HG03469 (cell line): ENCODE data around the gene CBLC.

ENCODE experiments used
- ATAC-seq: cut with Tn5 transposase; IDR thresholded peaks from one replicate; pipeline ENCODE4 v1.9.1; 2021; ENCODE audit warnings: mild to moderate bottlenecking, moderate library complexity, moderate number of reproducible peaks; ENCODE audit not compliant: unreplicated experiment

The CBLC gene

DNA sequence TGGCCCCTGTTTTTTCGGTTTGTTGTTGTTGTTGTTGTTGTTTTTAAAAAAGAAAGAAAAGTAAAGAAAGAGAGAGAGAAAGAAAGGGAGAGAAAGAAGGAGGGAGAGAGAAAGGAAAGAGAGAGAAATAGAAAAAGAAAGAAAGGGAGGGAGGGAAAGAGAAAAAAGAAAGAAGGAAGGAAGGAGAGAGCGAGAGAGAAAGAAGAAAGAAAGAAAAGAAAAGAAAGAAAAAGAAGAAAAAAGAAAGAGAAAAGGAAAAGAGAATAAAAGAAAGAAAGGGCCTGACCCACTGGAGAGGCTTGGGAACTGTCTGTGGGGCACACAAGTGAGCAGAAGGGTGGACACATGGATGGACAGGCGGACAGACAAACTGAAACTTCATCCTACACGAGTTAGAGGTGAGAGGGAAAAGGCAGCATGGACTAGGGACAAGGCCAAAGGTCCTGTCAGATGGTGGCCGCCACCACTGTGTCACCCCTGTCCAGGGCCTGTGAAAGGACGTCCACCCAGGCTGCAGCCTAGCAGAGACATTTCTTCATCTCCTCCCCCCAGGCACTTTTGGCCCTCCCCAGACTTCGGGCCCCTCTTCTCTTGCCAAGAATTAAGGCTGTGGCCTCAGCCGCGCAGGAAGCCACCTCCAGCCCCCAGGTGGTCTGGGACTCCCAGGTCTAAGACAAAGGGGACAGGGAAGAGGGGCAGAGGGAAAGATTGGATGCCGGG lies 22.1 kb downstream of the CBLC start:
- ATAC-seq: no peak

DNA sequence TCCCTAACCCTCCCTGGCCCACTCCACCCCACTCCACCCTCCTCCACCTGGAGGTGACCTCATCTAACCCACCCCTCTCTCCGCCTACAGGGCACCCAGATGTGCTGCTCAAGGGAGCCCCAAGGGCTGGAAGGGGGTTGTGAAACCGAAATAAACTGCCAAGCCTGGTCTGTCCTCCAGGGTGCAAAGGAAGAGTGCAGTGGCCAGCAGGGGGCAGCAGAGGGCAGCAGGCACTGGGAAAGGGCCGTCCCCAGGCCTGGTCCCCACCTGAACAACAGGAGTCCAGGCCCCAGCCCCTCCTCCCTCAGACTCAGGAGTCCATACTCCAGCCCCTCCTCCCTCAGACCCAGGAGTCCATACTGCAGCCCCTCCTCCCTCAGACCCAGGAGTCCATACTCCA lies 22.8 kb downstream of the CBLC start:
- peak; percentile 69 for ATAC-seq

DNA sequence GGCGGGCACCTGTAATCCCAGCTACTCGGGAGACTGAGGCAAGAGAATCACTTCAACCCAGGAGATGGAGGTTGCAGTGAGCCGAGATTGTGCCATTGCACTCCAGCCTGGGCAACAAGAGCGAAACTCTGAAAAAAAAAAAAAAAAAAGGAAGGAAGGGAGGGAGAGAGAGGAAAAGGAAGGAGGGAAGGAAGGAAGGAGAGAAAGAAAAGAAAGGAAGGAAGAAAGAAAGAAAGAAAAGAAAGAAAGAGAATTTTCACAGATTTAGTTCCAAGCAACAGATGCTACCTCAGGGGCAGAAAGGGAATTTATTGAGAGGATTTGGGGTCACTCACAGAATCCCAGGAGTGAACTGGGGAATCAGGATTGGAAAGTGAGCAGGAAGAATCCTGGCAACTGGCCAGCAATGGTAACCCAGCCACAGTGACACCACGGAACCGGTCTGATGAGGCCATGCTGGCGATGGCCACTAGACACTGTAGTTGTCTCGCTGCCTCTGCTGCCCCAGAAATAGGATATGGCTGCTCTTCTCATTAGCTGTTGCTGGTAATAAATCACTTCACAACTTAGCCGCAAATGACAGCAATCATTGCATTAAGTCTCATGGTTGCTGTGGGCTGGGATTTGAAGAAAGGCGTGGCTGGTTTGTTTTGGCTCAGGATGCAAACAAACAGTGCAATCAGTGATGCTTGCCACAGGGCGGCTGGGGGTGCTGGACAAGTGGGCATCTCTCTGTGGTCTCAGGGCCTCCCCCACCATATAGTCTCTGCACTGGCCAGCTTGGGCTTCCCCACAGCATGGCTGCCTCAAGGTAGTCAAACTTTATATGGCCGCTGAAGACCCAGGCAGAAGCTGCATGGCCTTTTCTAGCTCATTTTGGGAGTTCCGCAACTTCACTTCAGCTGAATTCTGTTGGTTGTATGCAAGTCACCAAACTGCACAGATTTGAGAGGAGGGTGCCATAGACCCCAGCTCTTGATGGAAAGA lies 26.0 kb downstream of the CBLC start:
- no peak for ATAC-seq

DNA sequence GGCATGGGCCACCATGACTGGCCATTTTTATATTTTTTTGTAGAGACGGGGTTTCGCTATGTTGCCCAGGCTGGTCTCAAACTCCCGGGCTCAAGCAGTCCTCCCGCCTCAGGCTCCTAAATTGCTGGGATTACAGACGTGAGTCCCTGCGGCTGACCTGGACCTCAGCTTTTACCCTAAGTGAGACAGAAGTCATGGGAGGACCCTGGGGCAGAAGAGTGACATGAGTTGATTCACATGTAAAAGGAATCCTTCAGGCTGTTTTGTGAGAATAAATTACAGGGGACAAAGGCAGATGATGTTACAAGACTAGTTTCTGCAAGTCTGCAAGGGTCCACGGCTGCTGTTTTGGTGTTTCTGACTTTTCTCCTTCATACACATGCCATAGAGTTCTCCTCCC lies 28.6 kb downstream of the CBLC start:
- ATAC-seq: no peak

DNA sequence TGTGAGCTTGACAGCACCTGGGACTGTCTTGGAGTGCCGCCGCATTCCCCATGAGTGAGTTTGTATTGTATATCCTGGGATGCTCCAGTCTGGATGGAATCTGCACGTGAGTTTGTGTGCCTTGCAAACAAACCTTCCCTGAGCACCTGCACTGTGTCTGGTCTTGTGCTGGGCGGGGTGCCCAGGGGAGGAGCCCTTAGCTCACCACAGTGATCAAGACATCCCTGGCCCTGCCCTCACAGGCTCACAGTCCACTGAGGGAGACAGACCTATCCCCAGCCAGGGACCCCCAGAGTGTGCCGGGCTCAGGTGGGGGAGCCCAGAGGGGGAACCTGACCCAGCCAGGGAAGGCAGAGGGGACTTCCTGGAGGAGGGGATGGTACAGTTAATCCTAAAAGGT lies 29.5 kb downstream of the CBLC start:
- no peak for ATAC-seq

DNA sequence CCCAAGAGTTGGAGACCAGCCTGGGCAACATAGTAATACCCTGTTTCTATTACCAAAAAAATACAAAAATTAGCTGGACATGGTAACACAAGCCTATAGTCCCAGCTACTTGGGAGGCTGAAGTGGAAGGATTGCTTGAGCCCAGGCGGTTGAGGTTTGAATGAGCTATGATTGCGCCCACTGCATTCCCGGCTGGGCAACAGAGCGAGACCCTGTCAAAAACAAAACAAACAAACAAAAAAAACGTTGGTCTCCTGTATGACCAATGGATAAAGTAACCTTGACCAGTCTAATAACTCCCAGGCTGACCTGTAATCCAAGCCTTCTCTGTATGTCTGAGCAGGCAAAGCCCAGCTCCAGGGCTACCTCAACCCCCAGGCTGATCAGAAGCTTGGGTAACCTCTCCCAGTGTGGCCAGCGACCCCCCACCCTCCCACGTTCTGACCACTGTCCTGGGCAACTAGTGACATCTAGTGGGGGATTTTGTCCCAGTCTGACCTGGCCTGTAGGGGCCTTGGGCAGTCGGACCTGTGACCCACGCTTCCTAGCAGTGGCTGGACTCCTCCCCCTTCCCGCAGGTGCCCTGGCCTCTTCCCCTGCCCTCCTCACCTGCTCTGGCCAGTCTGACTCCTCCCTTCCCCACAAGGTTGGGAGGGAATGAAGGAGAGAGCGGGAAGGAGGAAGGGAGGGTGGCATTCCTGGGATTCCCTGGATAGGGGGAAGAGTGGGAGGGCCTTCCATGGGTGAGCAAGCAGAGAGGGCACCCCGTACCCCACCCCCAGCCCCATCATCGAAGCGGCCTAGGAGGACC lies 30.2 kb downstream of the CBLC start:
- ATAC-seq: no peak

DNA sequence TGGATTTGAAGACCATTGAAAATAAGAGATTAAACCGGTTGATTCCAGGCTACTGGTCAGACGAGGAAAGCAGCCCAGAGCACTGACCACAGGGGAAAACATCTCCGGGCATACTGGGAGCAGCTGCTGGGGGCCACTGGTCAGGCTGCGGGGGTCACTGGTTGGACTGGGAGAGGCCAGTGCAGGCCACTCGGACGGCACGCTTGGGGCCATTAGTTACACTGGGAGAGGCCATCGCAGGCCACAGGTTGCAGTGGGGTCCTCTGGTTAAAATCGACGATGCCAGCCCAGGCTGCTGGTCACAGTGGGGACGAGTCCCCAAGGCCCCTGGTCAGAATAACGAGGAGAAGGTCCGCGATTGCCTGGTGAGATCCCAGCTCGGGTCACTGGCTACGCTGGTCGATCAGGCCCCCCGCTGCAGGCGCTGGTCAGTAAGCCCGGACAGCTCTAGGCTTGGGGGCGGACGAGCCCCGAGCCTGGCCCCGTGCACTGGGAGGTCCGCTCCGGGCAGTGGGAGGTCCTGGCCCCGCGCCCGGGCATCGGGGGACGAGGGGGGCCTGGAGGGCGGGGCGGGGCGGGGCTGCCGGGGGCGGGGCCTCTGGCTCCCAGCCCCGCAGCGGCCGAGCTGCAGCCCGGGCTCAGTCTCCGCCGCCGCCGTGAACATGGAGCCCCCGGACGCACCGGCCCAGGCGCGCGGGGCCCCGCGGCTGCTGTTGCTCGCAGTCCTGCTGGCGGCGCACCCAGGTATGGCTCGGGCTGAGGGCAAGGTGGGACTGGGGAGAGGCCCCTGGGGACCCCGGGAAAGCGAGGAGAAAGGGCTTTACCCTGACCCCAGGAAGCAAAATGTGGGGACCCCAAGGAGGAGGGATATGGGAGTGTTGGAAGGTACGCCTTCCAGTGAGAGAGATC lies 31.0 kb downstream of the CBLC start, which contains the start of gene BCAM:
Gene BCAM, plus strand, starts transcription at position 641 of the 909 bp plus-strand sequence. Its CDS starts 22 bp downstream, at position 663.
- no peak for ATAC-seq

DNA sequence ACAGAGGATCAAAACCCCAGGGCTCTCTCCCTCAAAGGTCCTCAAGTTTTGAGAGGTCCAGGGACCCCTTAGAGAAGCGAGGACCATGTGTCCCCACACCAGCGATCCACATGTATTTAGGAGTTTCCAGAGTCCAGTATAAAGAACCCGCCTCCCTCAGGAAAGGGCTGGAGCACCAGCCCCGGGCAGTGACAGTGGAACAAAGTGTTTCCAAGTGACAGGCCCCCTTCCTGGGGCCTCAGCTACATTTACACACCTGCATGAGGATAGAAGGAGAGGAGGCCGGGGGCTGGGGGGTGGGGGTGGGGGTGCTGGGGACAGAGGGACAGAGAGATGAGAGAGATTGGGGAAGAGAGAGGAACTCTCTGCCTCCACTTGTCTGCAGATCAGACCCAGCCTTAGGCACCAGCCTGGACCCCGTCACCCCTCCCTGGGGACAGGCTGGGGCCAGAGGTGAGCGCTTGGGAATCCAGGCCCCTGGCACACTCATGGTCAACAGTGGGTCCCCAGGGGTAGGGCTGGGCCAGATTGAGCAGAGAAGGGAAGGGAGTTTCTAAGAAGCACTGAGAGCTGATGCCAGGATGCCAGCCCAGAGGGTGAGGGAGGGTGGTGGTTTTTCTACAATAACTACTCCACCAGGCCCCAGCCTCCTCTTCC lies 32.0 kb downstream of the CBLC start:
- no peak for ATAC-seq

DNA sequence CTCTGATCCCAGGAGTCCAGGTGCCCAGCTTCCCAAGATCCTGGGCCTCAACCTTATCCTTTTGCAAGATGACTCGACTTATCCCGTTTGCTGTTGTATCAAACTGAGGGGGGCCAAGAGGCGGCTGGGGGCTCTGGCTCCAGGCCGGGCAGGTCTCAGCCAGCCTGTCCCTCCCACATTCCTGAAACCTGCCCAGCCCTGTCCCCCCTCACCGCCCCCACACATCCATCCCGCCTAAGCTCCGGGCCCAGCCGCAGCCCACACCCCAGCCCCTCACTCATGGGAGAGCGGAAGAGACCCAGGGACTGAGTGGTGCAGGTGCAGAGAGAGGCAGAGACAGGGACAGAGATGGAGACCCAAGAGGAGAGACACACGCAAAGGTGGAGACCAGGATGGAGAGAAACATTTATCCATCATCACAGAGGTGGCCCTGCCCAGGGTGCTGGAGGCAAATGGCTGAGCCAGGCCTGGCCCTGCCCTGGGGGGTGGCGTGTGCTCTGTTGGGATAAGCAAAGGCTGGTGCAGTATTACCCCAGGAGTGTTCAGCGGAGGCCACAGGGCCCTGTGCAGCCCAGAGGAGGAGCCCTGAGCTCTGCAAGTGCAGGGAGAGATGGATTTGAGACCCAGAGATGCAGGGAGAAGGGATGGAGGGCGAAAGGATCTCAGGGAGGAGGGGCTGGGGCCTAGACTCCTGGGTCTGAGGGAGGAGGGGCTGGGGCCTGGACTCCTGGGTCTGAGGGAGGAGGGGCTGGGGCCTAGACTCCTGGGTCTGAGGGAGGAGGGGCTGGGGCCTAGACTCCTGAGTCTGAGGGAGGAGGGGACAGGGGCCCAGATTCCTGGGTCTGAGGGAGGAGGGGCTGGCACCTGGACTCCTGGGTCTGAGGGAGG lies 32.8 kb downstream of the CBLC start:
- no peak for ATAC-seq

DNA sequence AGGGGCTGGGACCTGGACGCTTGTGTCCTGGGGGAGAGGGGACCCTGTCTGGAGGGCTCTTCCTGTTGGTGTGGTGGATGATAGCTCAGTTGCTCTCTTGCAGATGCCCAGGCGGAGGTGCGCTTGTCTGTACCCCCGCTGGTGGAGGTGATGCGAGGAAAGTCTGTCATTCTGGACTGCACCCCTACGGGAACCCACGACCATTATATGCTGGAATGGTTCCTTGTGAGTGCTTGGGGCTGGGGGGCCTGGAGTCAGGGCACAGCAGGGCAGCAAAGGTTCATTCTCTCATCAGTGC lies 33.4 kb downstream of the CBLC start:
- ATAC-seq: no peak

DNA sequence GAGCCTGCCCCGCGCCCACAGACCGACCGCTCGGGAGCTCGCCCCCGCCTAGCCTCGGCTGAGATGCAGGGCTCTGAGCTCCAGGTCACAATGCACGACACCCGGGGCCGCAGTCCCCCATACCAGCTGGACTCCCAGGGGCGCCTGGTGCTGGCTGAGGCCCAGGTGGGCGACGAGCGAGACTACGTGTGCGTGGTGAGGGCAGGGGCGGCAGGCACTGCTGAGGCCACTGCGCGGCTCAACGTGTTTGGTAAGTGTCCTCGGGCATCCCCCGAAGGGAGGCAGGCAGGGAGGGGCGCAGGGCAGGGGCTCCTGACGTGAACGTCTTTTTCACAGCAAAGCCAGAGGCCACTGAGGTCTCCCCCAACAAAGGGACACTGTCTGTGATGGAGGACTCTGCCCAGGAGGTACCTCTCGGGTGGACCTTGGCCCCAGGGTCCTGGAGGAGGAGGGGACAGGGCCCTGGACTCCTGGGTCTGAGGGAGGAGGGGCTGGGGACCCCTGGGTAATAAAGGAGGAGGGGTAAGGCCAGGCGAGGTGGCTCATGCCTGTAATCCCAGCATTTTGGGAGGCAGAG lies 34.5 kb downstream of the CBLC start:
- no peak for ATAC-seq

DNA sequence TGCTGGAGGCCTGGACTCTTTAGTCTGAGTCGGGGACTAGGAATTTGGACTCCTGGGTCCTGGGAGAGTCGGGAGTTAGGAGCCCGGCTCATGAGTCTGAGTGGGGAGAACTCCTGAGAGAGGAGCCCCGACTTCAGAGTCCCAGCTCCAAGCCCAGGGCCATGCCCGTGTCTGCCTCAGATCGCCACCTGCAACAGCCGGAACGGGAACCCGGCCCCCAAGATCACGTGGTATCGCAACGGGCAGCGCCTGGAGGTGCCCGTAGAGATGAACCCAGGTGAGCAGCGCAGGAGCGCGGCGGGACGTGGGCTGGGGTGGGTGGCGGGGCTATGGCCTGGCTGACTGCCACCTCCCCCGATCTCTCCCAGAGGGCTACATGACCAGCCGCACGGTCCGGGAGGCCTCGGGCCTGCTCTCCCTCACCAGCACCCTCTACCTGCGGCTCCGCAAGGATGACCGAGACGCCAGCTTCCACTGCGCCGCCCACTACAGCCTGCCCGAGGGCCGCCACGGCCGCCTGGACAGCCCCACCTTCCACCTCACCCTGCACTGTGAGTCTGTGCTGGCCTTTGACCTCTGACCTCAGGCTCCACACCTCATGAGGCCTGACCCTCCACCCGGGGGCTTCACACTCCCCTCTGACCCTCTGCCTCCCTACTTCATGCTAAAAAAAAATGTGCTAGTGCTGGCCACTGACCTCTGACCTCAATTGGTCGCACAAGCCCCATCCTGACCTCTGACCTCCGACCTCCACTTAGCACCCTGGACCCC lies 35.6 kb downstream of the CBLC start:
- no peak for ATAC-seq

DNA sequence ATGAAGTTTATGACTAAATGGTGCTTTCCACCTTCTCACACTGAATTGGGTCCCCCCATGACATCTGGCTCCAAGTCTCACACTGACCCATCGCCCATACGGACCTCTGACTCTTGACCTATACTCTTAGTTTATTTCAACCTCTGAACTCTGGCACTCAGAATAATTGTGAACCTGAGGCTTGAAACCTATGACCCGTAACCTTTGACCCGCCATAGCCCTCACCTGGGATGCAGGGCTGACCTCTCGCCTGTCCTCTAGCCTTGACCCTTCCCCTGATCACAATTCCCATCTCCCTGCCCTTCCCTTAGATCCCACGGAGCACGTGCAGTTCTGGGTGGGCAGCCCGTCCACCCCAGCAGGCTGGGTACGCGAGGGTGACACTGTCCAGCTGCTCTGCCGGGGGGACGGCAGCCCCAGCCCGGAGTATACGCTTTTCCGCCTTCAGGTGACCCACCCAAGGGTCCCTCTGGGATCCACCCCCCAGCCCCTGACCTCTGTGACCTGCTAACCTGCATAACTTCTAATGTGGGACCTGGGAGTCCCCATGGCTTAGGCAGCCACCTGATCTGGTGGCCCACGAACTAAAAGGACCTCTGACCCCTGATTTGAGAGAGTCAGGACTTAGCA lies 36.3 kb downstream of the CBLC start:
- no peak for ATAC-seq

DNA sequence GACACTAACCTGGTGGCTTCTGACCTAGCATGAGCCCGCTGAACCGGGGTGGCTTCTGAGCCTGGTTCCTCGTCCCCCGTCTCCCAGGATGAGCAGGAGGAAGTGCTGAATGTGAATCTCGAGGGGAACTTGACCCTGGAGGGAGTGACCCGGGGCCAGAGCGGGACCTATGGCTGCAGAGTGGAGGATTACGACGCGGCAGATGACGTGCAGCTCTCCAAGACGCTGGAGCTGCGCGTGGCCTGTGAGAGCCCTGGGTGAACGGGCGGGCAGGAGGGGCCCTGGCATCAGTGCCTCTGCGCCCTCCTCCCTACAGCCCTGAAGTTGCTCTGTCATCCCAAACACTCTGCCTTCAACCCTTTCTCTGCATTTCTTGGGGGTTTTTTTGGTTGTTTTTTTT lies 36.8 kb downstream of the CBLC start:
- ATAC-seq: no peak

DNA sequence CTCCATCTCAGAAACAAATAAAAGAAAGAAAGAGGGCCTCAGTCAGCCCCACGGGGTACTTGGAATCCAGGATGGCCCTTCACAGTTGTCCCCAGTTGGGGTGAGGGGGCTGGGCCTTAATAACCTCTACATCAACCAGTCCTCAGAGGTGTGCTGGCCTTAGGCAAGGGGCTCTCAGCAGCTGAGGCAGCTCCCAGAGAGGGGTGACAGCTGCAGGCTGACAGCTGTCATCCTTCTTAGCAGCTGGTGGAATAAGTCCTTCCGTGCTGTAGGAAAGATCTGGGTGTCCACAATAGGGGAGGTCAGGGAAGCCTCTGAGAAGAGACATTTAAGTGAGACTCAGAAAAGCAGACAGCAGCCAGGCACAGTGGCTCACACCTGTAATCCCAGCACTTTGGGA lies 38.6 kb downstream of the CBLC start:
- no peak for ATAC-seq

DNA sequence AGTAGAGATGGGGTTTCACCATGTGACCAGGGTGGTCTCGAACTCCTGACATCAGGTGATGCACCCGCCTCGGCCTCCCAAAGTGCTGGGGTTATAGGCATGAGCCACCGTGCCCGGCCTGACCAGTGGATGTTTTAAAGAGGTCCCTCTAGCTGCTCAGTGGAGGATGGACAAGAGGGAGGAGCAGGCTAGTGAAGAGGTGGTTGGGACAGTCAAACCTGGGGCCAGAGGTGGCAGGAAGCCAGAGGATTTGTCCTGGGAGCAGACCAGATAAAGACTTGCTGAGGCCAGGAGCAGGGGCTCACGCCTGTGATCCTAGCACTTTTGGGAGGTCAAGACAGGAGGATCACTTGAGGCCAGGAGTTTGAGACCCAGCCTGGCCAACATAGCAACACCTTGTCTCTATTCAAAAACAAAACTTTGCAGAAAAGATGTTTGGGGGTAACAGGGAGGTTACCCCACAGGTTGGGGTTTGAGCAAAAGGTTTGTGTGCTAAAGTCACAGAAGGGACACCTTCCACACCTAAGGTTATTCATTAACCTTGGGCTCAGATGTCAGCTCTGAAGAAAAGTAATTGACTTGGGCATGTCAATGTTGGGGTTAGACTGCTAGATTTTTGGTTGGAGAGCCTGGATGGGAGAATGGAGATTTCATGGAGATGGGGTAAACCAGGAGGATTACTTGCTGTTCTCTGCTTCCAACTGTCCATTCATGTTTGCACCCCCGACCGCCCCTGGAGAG lies 40.2 kb downstream of the CBLC start:
- ATAC-seq: no peak
